Renal pelvis (tissue), 4 donors: Measurements from ENCODE around the gene GAD1. TPM values are rescaled to one million over a fixed set of nuclear protein-coding genes. Genes with fewer than 3 reads are reported as not detected.

Experiments used
- DNase-seq: peaks from one replicate; pipeline ENCODE4 v3.0.0-alpha.2; 2013
- polyA plus RNA-seq, 3 donors: library from polyadenylated mRNA; unstranded; fragments of 120-200 nt; gene quantifications; one replicate each; pipeline ENCODE4 v1.2.1, GENCODE V29; 2013; ENCODE audit not compliant: insufficient read length in 3 of 3

Gene GAD1
- polyA plus RNA-seq, 3 donors, result 0.68 to 1.5 (median 1.2) TPM

GRCh38 chr2:170892391-170892951 is 75.8 kb downstream of the GAD1 start:
- DNase-seq, result no peak

GRCh38 chr2:170895023-170895757 is 78.5 kb downstream of the GAD1 start:
- DNase-seq, result no peak

- DNase-seq, result no peak
These were observed 79.9 kb downstream of the GAD1 start for GRCh38 chr2:170896622-170897021.

GRCh38 chr2:170897108-170897507 is 80.4 kb downstream of the GAD1 start:
- DNase-seq, result no peak

GRCh38 chr2:170905864-170906263 is 89.2 kb downstream of the GAD1 start:
- no peak for DNase-seq

Other genes with a start within 250 kb of the GAD1 start
- gene SP5, start 101.5 kb upstream of the GAD1 start, polyA plus RNA-seq, result under 1 TPM; 0.56 to 0.83 (median 0.80) TPM
- 1 to 10 TPM; 1.7 to 2.5 (median 2.2) TPM for gene ERICH2, start 46.5 kb upstream of the GAD1 start, polyA plus RNA-seq
- 10 to 100 TPM; 77.2 to 92.2 (median 84.6) TPM for gene GORASP2, start 112.4 kb downstream of the GAD1 start, polyA plus RNA-seq